Occipital lobe (tissue), 2 donors: ENCODE data around the gene AP1S2. TPM values are rescaled to one million over a fixed set of nuclear protein-coding genes. Genes with fewer than 3 reads are reported as not detected.
A peak's percentile ranks its signal among the peaks of the same experiment; 100 is the strongest.

ENCODE experiments used
- DNase-seq: peaks from one replicate; lab custom pipeline; 2025; lab: John Stamatoyannopoulos, UW
- total RNA-seq: library from RNA; depleted of rRNA; stranded (reverse); fragments of >200 nt; gene quantifications from one replicate; pipeline ENCODE4 v1.2.3, GENCODE V29; 2014

AP1S2 gene
- total RNA-seq, 1 donor from 2014 or later, result 259 TPM

- no peak for DNase-seq
Observed at GRCh38 chrX:15812192-15812938, 42.2 kb downstream of the AP1S2 start.

- DNase-seq, result no peak
Observed at GRCh38 chrX:15808254-15808653, 46.4 kb downstream of the AP1S2 start.

GRCh38 chrX:15804563-15804962 lies 50.0 kb downstream of the AP1S2 start:
- no peak for DNase-seq

DNA sequence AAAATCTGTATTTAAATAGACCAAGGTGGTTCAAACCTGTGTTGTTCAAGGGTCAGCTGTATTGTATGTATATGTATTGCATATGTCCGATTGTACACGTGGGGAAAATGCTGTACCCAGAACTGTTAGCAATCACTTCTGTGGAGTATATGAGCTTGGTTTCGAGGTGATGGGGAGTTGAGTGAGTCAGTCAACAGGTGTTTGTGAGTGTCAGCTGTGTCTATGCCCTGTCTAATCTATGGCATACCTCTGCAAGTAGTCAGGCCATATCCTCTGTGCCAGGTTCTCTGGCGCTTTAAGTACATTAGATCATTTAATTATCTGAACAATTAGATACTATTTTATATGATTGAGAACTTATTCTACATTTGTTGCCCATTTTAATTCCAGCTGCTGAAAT lies 56.9 kb downstream of the AP1S2 start:
- no peak for DNase-seq

DNA sequence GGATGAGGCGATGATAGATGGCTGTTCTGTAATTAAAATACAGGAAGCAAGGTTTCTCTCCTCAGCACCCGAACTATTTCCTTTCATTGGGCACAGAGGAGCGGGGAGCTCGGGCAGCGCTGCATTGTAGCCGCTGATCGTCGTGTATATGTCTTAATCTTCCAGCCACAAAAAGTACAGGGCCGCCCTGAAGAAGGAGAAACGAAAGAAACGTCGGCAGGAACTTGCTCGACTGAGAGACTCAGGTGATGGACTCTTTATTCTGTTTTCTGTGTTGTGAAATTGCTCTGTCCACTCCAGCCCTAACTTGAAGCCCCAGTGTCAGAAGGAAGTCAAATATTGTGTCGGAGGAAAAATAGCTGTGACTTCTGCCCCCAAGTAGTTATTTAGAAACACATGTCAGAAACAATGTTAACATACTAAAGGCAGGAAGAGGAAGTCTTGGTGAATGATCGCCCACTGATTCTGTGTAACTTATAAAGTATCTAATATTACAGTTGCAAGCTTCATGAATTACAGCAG lies 63.8 kb downstream of the AP1S2 start:
- DNase-seq, result no peak

GRCh38 chrX:15789979-15790768 lies 64.4 kb downstream of the AP1S2 start, which contains the start of gene ZRSR2:
Gene ZRSR2 (plus strand): TSS chrX:15790484. CDS start chrX:15790496, 12 bp downstream.
- DNase-seq, result peak; percentile 50

GRCh38 chrX:15786915-15787314 lies 67.7 kb downstream of the AP1S2 start:
- no peak for DNase-seq

GRCh38 chrX:15785176-15785750 lies 69.3 kb downstream of the AP1S2 start:
- DNase-seq, result no peak

DNA sequence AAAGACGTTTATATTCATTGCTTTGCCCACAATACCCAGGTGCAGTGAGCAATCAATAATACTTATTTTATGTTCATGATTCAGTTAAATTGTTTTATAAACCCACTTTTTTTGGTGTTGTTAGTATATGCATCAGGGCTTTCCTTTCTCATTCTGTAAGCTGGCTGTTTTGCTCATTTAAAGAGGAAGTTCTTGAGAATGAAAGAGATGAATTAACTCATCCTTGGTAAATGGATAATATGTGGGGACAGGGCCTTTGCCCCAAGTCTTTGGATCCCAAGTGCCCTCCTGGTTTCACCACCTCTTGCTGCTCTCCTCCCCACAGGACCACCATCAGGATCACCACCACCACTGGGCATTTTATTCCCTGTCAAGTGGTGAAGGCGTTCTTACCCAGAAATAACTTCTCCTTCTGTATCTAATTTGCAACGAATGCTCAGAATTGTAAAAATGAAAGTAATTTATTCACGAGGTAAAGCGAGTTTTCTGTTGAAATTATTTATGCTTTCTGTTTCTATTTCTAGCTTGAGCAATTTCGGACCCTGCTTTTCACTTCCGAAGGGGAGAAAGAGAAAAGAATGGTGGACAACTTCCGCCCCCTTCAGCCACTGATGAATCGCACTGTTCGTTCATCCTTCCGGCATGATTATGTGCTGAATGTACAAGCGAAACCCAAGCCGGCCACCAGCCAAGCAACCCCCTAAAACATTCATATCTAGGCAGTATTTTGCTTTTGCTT lies 72.5 kb downstream of the AP1S2 start:
- DNase-seq, result no peak

Other genes with a start within 250 kb of the AP1S2 start
- gene CLTRN, start 190.0 kb downstream of the AP1S2 start, total RNA-seq, result 0.16 TPM
- gene CA5B, start 116.5 kb downstream of the AP1S2 start, total RNA-seq, result 7.0 TPM
- 7.0 TPM for gene ZRSR2, start 64.3 kb downstream of the AP1S2 start, total RNA-seq